Effector CD8-positive, alpha-beta T cell (primary cell): ENCODE data around the gene SLC9C2.
"Not testable (repeated sequence)": the region's sequence is repeated elsewhere in the genome, so short reads cannot be mapped to it uniquely, and the experiment has no call there.

Experiments used
- DNase-seq: peaks from one replicate; lab custom pipeline; 2025; lab: John Stamatoyannopoulos, UW
- total RNA-seq, 4 experiments: gene quantifications; one replicate each; lab custom pipeline; 2026; lab: John Stamatoyannopoulos, UW

Gene SLC9C2
- 0 to 0.54 (median 0.18) reads per million in 4 experiments for total RNA-seq

GRCh38 chr1:173603056-173603591 is at the start of gene SLC9C2:
TSS of gene SLC9C2 (minus strand) at chr1:173603072. CDS start at chr1:173601776, 1,296 bp downstream.
- no peak for DNase-seq

GRCh38 chr1:173648880-173649605 is 46.2 kb upstream of the SLC9C2 start:
- DNase-seq: no peak

GRCh38 chr1:173646656-173647055 is 43.8 kb upstream of the SLC9C2 start:
- no peak for DNase-seq

- not testable (repeated sequence) for DNase-seq
Observed at GRCh38 chr1:173642450-173643139, 39.7 kb upstream of the SLC9C2 start.

- DNase-seq: no peak
Observed at GRCh38 chr1:173639102-173639501, 36.2 kb upstream of the SLC9C2 start.

GRCh38 chr1:173638043-173639021 is 35.5 kb upstream of the SLC9C2 start:
- DNase-seq: no peak

- DNase-seq: not testable (repeated sequence)
Observed at GRCh38 chr1:173637236-173638042, 34.6 kb upstream of the SLC9C2 start.

- no peak for DNase-seq
Observed at GRCh38 chr1:173635116-173635515, 32.2 kb upstream of the SLC9C2 start, which contains the start of gene TEX50. TSS of gene TEX50 (plus strand) at chr1:173635338. CDS start at chr1:173635522, 184 bp downstream.

- DNase-seq: no peak
Observed at GRCh38 chr1:173628888-173629287, 26.0 kb upstream of the SLC9C2 start.

GRCh38 chr1:173627269-173627668 is 24.4 kb upstream of the SLC9C2 start:
- no peak for DNase-seq

GRCh38 chr1:173616859-173617258 is 14.0 kb upstream of the SLC9C2 start:
- no peak for DNase-seq

- not testable (repeated sequence) for DNase-seq
Observed at GRCh38 chr1:173613086-173613485, 10.2 kb upstream of the SLC9C2 start.

GRCh38 chr1:173608503-173609216 is 5.8 kb upstream of the SLC9C2 start:
- DNase-seq: no peak

GRCh38 chr1:173601588-173601987 is 1.3 kb downstream of the SLC9C2 start:
- no peak for DNase-seq

GRCh38 chr1:173596097-173596825 is 6.6 kb downstream of the SLC9C2 start:
- no peak for DNase-seq

- DNase-seq: not testable (repeated sequence)
Observed at GRCh38 chr1:173591138-173591537, 11.7 kb downstream of the SLC9C2 start.

GRCh38 chr1:173590557-173590956 is 12.3 kb downstream of the SLC9C2 start:
- DNase-seq: no peak

- no peak for DNase-seq
Observed at GRCh38 chr1:173581383-173582079, 21.3 kb downstream of the SLC9C2 start.

GRCh38 chr1:173580658-173581057 is 22.2 kb downstream of the SLC9C2 start:
- no peak for DNase-seq
